ENCODE results near the gene SETD5.

DNA sequence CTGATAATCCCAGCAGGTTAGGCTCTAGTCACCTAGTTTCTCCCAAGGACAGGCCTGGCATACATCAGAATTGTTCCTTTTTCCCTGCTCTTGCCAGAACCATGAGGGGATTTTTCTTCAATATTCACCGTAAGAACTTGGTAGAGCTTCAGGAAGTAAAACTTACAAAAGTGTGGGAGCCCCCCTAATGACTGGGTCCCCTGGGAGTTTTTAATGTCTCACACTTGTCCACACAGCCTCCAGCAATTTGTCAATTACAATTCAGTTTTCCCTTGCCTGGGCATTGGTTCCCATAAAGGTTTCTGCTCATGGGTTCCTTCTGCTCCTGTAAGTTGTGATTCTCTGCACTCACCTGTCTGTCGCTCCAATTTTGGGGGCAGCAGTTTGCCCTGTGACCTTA, 127.7 kb downstream of the SETD5 start:
- TF ChIP-seq, protein P1, sequence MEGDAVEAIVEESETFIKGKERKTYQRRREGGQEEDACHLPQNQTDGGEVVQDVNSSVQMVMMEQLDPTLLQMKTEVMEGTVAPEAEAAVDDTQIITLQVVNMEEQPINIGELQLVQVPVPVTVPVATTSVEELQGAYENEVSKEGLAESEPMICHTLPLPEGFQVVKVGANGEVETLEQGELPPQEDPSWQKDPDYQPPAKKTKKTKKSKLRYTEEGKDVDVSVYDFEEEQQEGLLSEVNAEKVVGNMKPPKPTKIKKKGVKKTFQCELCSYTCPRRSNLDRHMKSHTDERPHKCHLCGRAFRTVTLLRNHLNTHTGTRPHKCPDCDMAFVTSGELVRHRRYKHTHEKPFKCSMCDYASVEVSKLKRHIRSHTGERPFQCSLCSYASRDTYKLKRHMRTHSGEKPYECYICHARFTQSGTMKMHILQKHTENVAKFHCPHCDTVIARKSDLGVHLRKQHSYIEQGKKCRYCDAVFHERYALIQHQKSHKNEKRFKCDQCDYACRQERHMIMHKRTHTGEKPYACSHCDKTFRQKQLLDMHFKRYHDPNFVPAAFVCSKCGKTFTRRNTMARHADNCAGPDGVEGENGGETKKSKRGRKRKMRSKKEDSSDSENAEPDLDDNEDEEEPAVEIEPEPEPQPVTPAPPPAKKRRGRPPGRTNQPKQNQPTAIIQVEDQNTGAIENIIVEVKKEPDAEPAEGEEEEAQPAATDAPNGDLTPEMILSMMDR (IDR thresholded peaks at IDR 0.05 in 8 of 11, conservative IDR thresholded peaks at IDR 0.05 in 3 of 11) = no peak
- TF ChIP-seq POLR2A (IDR thresholded peaks at IDR 0.05) = no peak
- TF ChIP-seq POLR2AphosphoS5 (IDR thresholded peaks at IDR 0.05) = no peak
